Measurements from ENCODE around the gene CMIP. TPM values are rescaled to one million over a fixed set of nuclear protein-coding genes. Genes with fewer than 3 reads are reported as not detected.

CMIP gene
- polyA plus RNA-seq, 1 of the 3 experiments (the other 2 are of a cell fraction): 5.4 TPM

GRCh38 chr16:81564421-81564911, 119.9 kb downstream of the CMIP start:
- peaks cover 28% of the 10 kb centered on the region for H4K20me1 ChIP-seq (ENCODE audit: insufficient read depth)
- 90% methylated on average over 10 of the region's 10 CpGs for WGBS (ENCODE audit: low lambda C conversion rate)

More at GRCh38 chr16:81564421-81564911, 119.9 kb downstream of the CMIP start:
- Histone ChIP-seq H3K4me1 (ENCODE audit: control insufficient read depth in 1 of 2, insufficient read depth in 2 of 2, low read depth in 1 of 2, low read length in 1 of 2) (peaks cover 14% of the 10 kb centered on the region in 2 experiments; a peak in 2 of 4 replicates), H3K27ac (ENCODE audit: low read depth in 2 of 2, low read length in 1 of 2) (no peak overlapping the region), H3K9me3 (no peaks in the 10 kb centered on the region), H3K9ac (no peak overlapping the region), H3K79me2 (ENCODE audit: insufficient read depth) (peaks cover 13% of the 10 kb centered on the region; the same call in 1 of the 2 replicates), H2AFZ (ENCODE audit: low read depth) (no peak overlapping the region), H3F3A (replicated peaks; ENCODE audit: insufficient read depth) (peaks cover 5% of the 10 kb centered on the region), H3K4me3 (ENCODE audit: low read depth in 2 of 2, low read length in 1 of 2) (no peak overlapping the region), H3K27me3 (ENCODE audit: insufficient read depth) (no peaks in the 10 kb centered on the region), H3K4me2 (no peak overlapping the region), H3K9me2 (no peaks in the 10 kb centered on the region), H3K36me3 (replicated peaks in 1 of 2; ENCODE audit: control insufficient read depth in 1 of 2, insufficient read depth in 2 of 2, low read length in 1 of 2) (no peaks in the 10 kb centered on the region)
- POLR2A ChIA-PET: no interaction called here
- no peak for TF ChIP-seq FOXM1 (IDR thresholded peaks at IDR 0.05; ENCODE audit: low read depth)
- no peak for TF ChIP-seq TCF12 (IDR thresholded peaks at IDR 0.05)
- no peak for TF ChIP-seq ELF1 (IDR thresholded peaks at IDR 0.05)
- no peak for TF ChIP-seq IRF3 (IDR thresholded peaks at IDR 0.05; ENCODE audit: low read depth, low read length)
- TF ChIP-seq EZH2phosphoT487 (IDR thresholded peaks at IDR 0.05; ENCODE audit: borderline replicate concordance, low read depth): no peak
- no peak for TF ChIP-seq GATA2 (CRISPR knock-in tag; IDR thresholded peaks at IDR 0.05)
- TF ChIP-seq USF2 (IDR thresholded peaks at IDR 0.05; ENCODE audit: borderline replicate concordance, low read depth, low read length): no peak
- TF ChIP-seq FOXJ3 (CRISPR knock-in tag; IDR thresholded peaks at IDR 0.05): no peak
- no peak for TF ChIP-seq RAD21 (IDR thresholded peaks at IDR 0.05; ENCODE audit: low read length)
- no peak for TF ChIP-seq SIN3A (IDR thresholded peaks at IDR 0.05; ENCODE audit: borderline replicate concordance, low read depth, low read length)
- no peak for TF ChIP-seq RFX5 (IDR thresholded peaks at IDR 0.05; ENCODE audit: low read length)
- no peak for TF ChIP-seq FOSL2 (IDR thresholded peaks at IDR 0.05; ENCODE audit: borderline replicate concordance, low read depth)
- no peak for TF ChIP-seq MEF2A (IDR thresholded peaks at IDR 0.05; ENCODE audit: borderline replicate concordance, low read depth)
- TF ChIP-seq ZBTB33 (IDR thresholded peaks at IDR 0.05; ENCODE audit: borderline replicate concordance, low read depth): no peak
- TF ChIP-seq TAF1 (IDR thresholded peaks at IDR 0.05; ENCODE audit: borderline replicate concordance, low read depth, low read length): no peak
- TF ChIP-seq USF1 (IDR thresholded peaks at IDR 0.05; ENCODE audit: borderline replicate concordance, low read depth): no peak
- no peak for TF ChIP-seq TEAD4 (IDR thresholded peaks at IDR 0.05; ENCODE audit: borderline replicate concordance, insufficient read depth)
- DNase-seq: no peak
- CTCF ChIA-PET: interaction anchor here (1.3 kb wide), 1 partner anchor 31 kb away, joined by 3 read pairs; no protein-coding TSS in a partner anchor

All from SK-N-SH (cell line).